HG02970 (cell line): Measurements from ENCODE around the gene GOLGA1.
"Not testable (repeated sequence)": the region's sequence is repeated elsewhere in the genome, so short reads cannot be mapped to it uniquely, and the experiment has no call there.

Source experiments
- ATAC-seq: cut with Tn5 transposase; IDR thresholded peaks from one replicate; pipeline ENCODE4 v1.9.1; 2021; ENCODE audit warnings: mild to moderate bottlenecking, moderate library complexity, moderate number of reproducible peaks; ENCODE audit not compliant: unreplicated experiment, low FRiP score

GOLGA1 gene

GRCh38 chr9:124861342-124862229, 79.3 kb downstream of the GOLGA1 start, which contains the start of the genes ARPC5L and RPL35:
TSS of gene ARPC5L (plus strand) at chr9:124862130. CDS start at chr9:124869291, 7,161 bp downstream.
TSS of gene RPL35 (minus strand) at chr9:124861957. CDS start at chr9:124861912, 45 bp downstream.
- peak; percentile 91 for ATAC-seq

- ATAC-seq = no peak
These were observed 80.1 kb downstream of the GOLGA1 start for GRCh38 chr9:124860582-124861341.

GRCh38 chr9:124859803-124860581, 80.9 kb downstream of the GOLGA1 start:
- no peak for ATAC-seq

- no peak for ATAC-seq
These were observed 82.4 kb downstream of the GOLGA1 start for GRCh38 chr9:124858330-124859046.

GRCh38 chr9:124857533-124858162, 83.2 kb downstream of the GOLGA1 start:
- no peak for ATAC-seq

GRCh38 chr9:124855944-124856765, 84.7 kb downstream of the GOLGA1 start:
- ATAC-seq = no peak

- ATAC-seq = no peak
These were observed 85.3 kb downstream of the GOLGA1 start for GRCh38 chr9:124855566-124855943.

GRCh38 chr9:124854822-124855221, 86.1 kb downstream of the GOLGA1 start:
- ATAC-seq = no peak

- ATAC-seq = no peak
These were observed 86.7 kb downstream of the GOLGA1 start for GRCh38 chr9:124854161-124854560.

- no peak for ATAC-seq
These were observed 87.2 kb downstream of the GOLGA1 start for GRCh38 chr9:124853605-124854143.

- peak; percentile 73 for ATAC-seq
These were observed 87.9 kb downstream of the GOLGA1 start, which contains the start of gene WDR38 for GRCh38 chr9:124852829-124853531. TSS of gene WDR38 (plus strand) at chr9:124853460. CDS start at chr9:124853532, 72 bp downstream.

GRCh38 chr9:124852121-124852828, 88.6 kb downstream of the GOLGA1 start:
- ATAC-seq = no peak

GRCh38 chr9:124849801-124850200, 91.1 kb downstream of the GOLGA1 start:
- ATAC-seq = no peak

GRCh38 chr9:124846969-124847368, 93.9 kb downstream of the GOLGA1 start:
- ATAC-seq = no peak

- ATAC-seq = not testable (repeated sequence)
These were observed 94.4 kb downstream of the GOLGA1 start for GRCh38 chr9:124846467-124846866.

GRCh38 chr9:124844291-124844690, 96.6 kb downstream of the GOLGA1 start:
- no peak for ATAC-seq

- ATAC-seq = no peak
These were observed 97.3 kb downstream of the GOLGA1 start for GRCh38 chr9:124843456-124844034.
